ENCODE data around the gene PDGFRB. TPM values are rescaled to one million over a fixed set of nuclear protein-coding genes. Genes with fewer than 3 reads are reported as not detected.

The PDGFRB gene
- total RNA-seq, 1 experiment from 2014 or later: 0.34 TPM

GRCh38 chr5:150167908-150168307 is 12.3 kb upstream of the PDGFRB start:
- DNase-seq (ENCODE audit: low read depth, low spot score) (no peak), ATAC-seq (0 out of 2 replicates have a peak, but pooled peaks have one; percentile 39)
- ChIA-PET POLR2A (no interaction called here), CTCF (no interaction called here), RAD21 (ENCODE audit: low non-redundant PET in 1 of 2, low total read pairs in 2 of 2, uncharacterized antibody in 2 of 2, unreplicated experiment in 2 of 2) (no interaction called here)
- Histone ChIP-seq H3K9me2 (ENCODE audit: insufficient read depth) (no peaks in the 10 kb centered on the region), H3K4me1 (ENCODE audit: control insufficient read depth in 1 of 2, insufficient read depth in 2 of 2, low read length in 2 of 2) (peaks cover 0 to 5% of the 10 kb centered on the region in 2 experiments; a peak in 1 of 4 replicates), H3K79me2 (ENCODE audit: insufficient read depth, low read length) (no peaks in the 10 kb centered on the region), H3K9me3 (ENCODE audit: control insufficient read depth in 1 of 2, insufficient read depth in 1 of 2, low read depth in 1 of 2, low read length in 2 of 2) (no peaks in the 10 kb centered on the region), H3K36me3 (ENCODE audit: control insufficient read depth in 1 of 2, insufficient read depth in 2 of 2, low read length in 2 of 2) (no peaks in the 10 kb centered on the region), H4K20me1 (ENCODE audit: insufficient read depth) (no peaks in the 10 kb centered on the region), H3K27ac (ENCODE audit: low read depth, low read length) (no peak overlapping the region), H3K4me3 (replicated peaks in 1 of 2; ENCODE audit: low read depth in 1 of 2, low read length in 2 of 2) (no peak overlapping the region), H3K27me3 (ENCODE audit: insufficient read depth, low read length) (peaks cover 9% of the 10 kb centered on the region), H2AFZ (ENCODE audit: low read depth, low read length, poor library complexity, severe bottlenecking) (no peak overlapping the region), H3K9ac (ENCODE audit: low read length) (no peak overlapping the region), H3K4me2 (ENCODE audit: low read length) (no peak overlapping the region)
- TF ChIP-seq EZH2phosphoT487 (IDR thresholded peaks at IDR 0.05; ENCODE audit: borderline replicate concordance) (no peak), SP1 (IDR thresholded peaks at IDR 0.05; ENCODE audit: low read depth) (no peak), ELF1 (IDR thresholded peaks at IDR 0.05; ENCODE audit: borderline replicate concordance, low read depth) (no peak), CTCF (IDR thresholded peaks at IDR 0.05 in 2 of 3, conservative IDR thresholded peaks at IDR 0.05 in 1 of 3; ENCODE audit: borderline replicate concordance in 1 of 3, insufficient read depth in 1 of 3, low read depth in 2 of 3, low read length in 2 of 3) (peak in 2 of 3 experiments; percentile 31 to 39; a peak in 3 of 6 replicates), ZNF274 (IDR thresholded peaks at IDR 0.05; ENCODE audit: low read depth, low read length) (no peak)
- intact Hi-C loops (cut with micrococcal nuclease): no loop called here
- no TSS peak for BruUV-seq (replicated peaks)

DNA sequence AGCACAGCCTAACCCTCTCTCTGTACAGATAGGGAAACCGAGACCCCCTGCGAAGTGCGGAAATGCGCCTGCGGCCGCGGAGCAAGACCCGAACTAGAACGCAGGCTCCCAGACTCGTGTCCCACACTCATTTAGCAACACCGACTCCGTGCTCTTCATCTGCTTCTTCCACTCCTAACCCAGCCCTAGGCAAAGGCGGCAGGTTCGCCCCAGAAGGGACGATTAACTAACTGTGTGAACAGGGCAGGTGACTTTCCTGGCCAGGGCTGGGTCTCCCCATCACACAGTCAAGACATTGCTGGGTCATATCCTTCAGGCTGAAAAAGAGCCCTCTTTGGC is 11.8 kb upstream of the PDGFRB start:
- Histone ChIP-seq H3K36me3 (ENCODE audit: control insufficient read depth in 1 of 2, insufficient read depth in 2 of 2, low read length in 2 of 2) (no peaks in the 10 kb centered on the region), H3K27me3 (ENCODE audit: insufficient read depth, low read length) (peaks cover 9% of the 10 kb centered on the region), H3K9ac (ENCODE audit: low read length) (no peak overlapping the region), H2AFZ (ENCODE audit: low read depth, low read length, poor library complexity, severe bottlenecking) (no peak overlapping the region), H3K9me2 (ENCODE audit: insufficient read depth) (no peaks in the 10 kb centered on the region), H3K4me2 (ENCODE audit: low read length) (no peak overlapping the region), H3K4me1 (ENCODE audit: control insufficient read depth in 1 of 2, insufficient read depth in 2 of 2, low read length in 2 of 2) (peaks cover 0 to 5% of the 10 kb centered on the region in 2 experiments; a peak in 1 of 4 replicates), H3K79me2 (ENCODE audit: insufficient read depth, low read length) (no peaks in the 10 kb centered on the region), H3K4me3 (replicated peaks in 1 of 2; ENCODE audit: low read depth in 1 of 2, low read length in 2 of 2) (no peak overlapping the region), H4K20me1 (ENCODE audit: insufficient read depth) (no peaks in the 10 kb centered on the region), H3K27ac (ENCODE audit: low read depth, low read length) (no peak overlapping the region), H3K9me3 (ENCODE audit: control insufficient read depth in 1 of 2, insufficient read depth in 1 of 2, low read depth in 1 of 2, low read length in 2 of 2) (no peaks in the 10 kb centered on the region)
- ChIA-PET RAD21 (ENCODE audit: low non-redundant PET in 1 of 2, low total read pairs in 2 of 2, uncharacterized antibody in 2 of 2, unreplicated experiment in 2 of 2) (no interaction called here), CTCF (no interaction called here), POLR2A (no interaction called here)
- no peak for ATAC-seq
- intact Hi-C loops (cut with micrococcal nuclease): no loop called here
- no TSS peak for BruUV-seq (replicated peaks)
- DNase-seq (ENCODE audit: low read depth, low spot score): no peak
- TF ChIP-seq ATF3 (IDR thresholded peaks at IDR 0.05) (no peak), SP1 (IDR thresholded peaks at IDR 0.05; ENCODE audit: low read depth) (no peak), CBX3 (IDR thresholded peaks at IDR 0.05; ENCODE audit: low read depth) (no peak), CEBPB (IDR thresholded peaks at IDR 0.05; ENCODE audit: low read depth) (no peak), POLR2AphosphoS5 (IDR thresholded peaks at IDR 0.05; ENCODE audit: low read depth, low read length) (no peak), MAX (IDR thresholded peaks at IDR 0.05) (no peak), POLR2A (IDR thresholded peaks at IDR 0.05; ENCODE audit: borderline replicate concordance, extremely low read depth, insufficient read depth, insufficient read length) (no peak), RAD21 (IDR thresholded peaks at IDR 0.05; ENCODE audit: low read depth) (no peak), YY1 (IDR thresholded peaks at IDR 0.05; ENCODE audit: extremely low read depth, insufficient replicate concordance, low read depth, low read length) (no peak), REST (IDR thresholded peaks at IDR 0.05; ENCODE audit: low read depth) (no peak), SRF (IDR thresholded peaks at IDR 0.05; ENCODE audit: low read depth) (no peak), FOSL1 (IDR thresholded peaks at IDR 0.05; ENCODE audit: low read depth) (no peak), JUND (IDR thresholded peaks at IDR 0.05) (no peak), SIN3A (IDR thresholded peaks at IDR 0.05; ENCODE audit: low read depth) (no peak)

All from HCT116 (cell line).